T-helper 17 cell (primary cell): ENCODE results near the gene VWA5B1. TPM values are rescaled to one million over a fixed set of nuclear protein-coding genes. Genes with fewer than 3 reads are reported as not detected.
A peak's percentile ranks its signal among the peaks of the same experiment; 100 is the strongest.

ENCODE experiments used
- ATAC-seq: fragments of 150-1000 bp; cut with Tn5 transposase; 2 replicates; pipeline ENCODE4 v1.10.0; 2021; ENCODE audit warnings: mild to moderate bottlenecking, moderate library complexity
- DNase-seq, 3 donors: peaks; one replicate each; pipeline versions ENCODE4 v3.0.0 to v3.0.0-alpha.2; 2020 to 2021
- H3K9me3 ChIP-seq: one replicate; pipeline ENCODE4 v1.7.0; 2013; ENCODE audit warnings: low read length, mild to moderate bottlenecking; ENCODE audit not compliant: control insufficient read depth, poor library complexity, severe bottlenecking
- H3K27ac Mint-ChIP-seq: one replicate; pipeline ENCODE4 v1.8.0; 2022; ENCODE audit warnings: mild to moderate bottlenecking, moderate library complexity, mixed read lengths
- H3K27me3 Mint-ChIP-seq: one replicate; pipeline ENCODE4 v1.8.0; 2022; ENCODE audit warnings: mixed read lengths
- H3K36me3 Mint-ChIP-seq: one replicate; pipeline ENCODE4 v1.8.0; 2022; ENCODE audit warnings: low read depth, mixed read lengths
- H3K4me1 Mint-ChIP-seq: one replicate; pipeline ENCODE4 v1.8.0; 2022; ENCODE audit warnings: mild to moderate bottlenecking, mixed read lengths
- H3K4me3 Mint-ChIP-seq: one replicate; pipeline ENCODE4 v1.8.0; 2022; ENCODE audit warnings: mild to moderate bottlenecking, moderate library complexity, mixed read lengths
- total RNA-seq, 4 donors: library from RNA in 2 of 4; stranded (reverse) in 2 of 4; gene quantifications; one replicate each; pipeline ENCODE4 v1.2.3 and lab custom pipeline; 2022 to 2026

Gene VWA5B1
- total RNA-seq, 2 donors from 2014 or later: 0.13 to 0.15 TPM

DNA sequence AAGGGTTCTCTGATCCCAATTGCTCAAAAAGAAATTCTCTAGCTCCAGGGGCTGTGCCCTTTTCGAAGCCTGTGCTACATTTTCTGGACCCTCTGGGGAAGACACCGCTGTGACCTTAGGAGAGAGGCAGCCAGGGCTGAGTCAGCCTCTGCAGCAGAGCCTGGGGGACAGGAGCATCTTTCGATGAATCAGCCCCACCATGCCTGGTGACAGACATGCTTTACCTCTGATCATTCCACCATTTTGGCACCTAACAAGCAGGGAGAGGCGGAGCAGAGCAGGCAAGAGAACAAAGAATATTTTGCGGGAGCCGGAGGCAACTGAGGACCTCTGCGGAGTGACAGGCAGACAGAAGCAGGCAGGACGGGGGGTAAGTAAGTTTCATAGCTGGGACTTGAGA, 84.9 kb downstream of the VWA5B1 start:
- Mint-ChIP-seq H3K36me3 (peaks cover 5% of the 10 kb centered on the region), H3K27ac (no peak overlapping the region), H3K4me1 (peaks cover 11% of the 10 kb centered on the region), H3K4me3 (no peak overlapping the region), H3K27me3 (peaks cover 60% of the 10 kb centered on the region)
- no peak for DNase-seq
- H3K9me3 ChIP-seq: no peaks in the 10 kb centered on the region
- no peak for ATAC-seq

DNA sequence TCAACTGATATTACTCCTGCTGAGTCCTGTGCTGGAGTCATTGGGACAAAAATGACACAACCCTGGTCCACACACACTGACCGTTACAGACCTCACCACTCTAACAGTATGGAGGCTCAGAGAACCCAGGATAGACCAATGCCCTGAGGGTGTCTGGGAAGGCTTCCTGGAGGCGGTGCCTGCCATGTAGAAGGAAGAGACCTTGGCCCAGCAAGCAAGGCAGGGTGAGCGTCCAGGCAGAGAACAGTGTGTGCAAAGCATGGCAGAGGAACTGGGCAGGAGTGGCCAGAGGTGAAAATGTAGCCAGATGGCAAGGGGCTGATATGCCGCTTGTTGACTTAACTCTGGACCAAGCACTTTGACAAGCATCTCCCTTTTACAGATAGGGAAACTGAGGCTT, 85.5 kb downstream of the VWA5B1 start:
- Mint-ChIP-seq H3K27ac (no peak overlapping the region), H3K4me1 (peaks cover 11% of the 10 kb centered on the region), H3K36me3 (peaks cover 5% of the 10 kb centered on the region), H3K27me3 (peaks cover 59% of the 10 kb centered on the region), H3K4me3 (no peak overlapping the region)
- ATAC-seq: no peak
- no peak for DNase-seq
- H3K9me3 ChIP-seq: no peaks in the 10 kb centered on the region

DNA sequence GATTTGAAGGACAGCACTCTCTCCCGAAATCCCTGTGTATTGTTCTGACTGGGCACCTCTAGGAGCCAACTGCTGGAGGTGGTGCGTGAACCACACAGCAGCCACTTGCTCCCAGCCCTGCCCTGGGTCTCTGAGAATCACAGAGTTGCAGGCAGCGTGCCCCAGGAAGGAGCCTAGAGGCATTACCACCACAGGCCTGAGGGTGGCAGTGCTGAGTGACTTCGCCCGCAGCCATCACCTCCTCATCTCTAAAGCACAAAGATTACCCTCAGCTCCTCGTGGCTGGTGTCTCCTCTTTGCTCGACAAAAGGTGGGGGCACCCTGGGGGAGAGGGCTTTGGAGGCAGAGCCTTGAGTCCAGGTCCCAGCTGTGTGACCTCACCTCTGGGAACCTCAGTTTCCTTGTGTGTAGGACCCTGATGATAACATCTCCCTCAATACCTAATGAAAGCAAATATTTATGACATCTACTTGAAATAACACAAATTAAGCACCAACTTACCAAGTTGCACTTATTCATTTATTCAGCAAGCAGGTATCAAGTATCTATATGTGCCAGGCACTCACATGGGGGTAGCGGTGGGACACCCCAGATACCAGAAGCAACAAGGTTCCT, 86.3 kb downstream of the VWA5B1 start:
- H3K4me3 Mint-ChIP-seq: no peak overlapping the region
- H3K27ac Mint-ChIP-seq: no peak overlapping the region
- ATAC-seq (peak; percentile 83), DNase-seq (peak; percentile 17 to 47 (median 27))
- H3K9me3 ChIP-seq: no peaks in the 10 kb centered on the region
- H3K27me3 Mint-ChIP-seq: peaks cover 51% of the 10 kb centered on the region
- peaks cover 5% of the 10 kb centered on the region for H3K36me3 Mint-ChIP-seq
- peaks cover 9% of the 10 kb centered on the region for H3K4me1 Mint-ChIP-seq

DNA sequence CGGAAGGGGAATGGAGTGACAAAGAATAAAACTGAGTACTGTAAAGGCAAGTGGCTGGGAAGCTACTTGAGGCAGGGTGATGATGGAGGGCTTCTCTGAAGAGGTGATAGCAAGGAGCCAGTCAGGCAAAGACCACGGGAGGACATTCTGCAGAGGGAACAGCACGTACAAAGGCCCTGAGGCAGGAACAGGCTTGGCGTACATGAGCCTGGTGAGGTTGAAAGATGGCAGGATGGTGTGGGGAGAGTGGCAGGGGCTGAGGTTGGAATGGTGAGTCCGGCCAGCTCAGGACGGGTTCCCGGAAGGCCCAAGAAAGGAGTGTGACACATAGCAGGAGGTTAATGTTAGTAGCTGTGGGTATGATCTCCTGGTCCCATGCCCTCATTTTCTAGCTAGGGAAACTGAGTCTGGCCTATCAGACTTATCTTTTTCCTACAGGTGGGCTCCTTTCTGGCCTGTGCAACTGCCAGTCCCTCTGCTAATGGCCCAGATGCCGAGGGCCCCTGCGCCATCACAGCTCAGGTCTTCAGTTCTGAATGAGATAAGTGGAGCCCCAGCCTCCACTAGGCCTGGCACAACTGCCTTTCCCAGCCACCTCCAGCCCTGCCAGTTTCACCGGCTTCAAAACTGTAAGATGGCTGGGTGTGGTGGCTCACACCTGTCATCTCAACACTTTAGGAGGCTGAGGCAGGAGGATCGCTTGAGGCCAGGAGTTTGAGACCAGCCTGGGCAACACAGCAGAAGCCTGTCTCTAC, 87.0 kb downstream of the VWA5B1 start:
- Mint-ChIP-seq H3K27me3 (peaks cover 49% of the 10 kb centered on the region), H3K36me3 (peaks cover 5% of the 10 kb centered on the region), H3K4me3 (no peak overlapping the region), H3K4me1 (peaks cover 9% of the 10 kb centered on the region), H3K27ac (no peak overlapping the region)
- H3K9me3 ChIP-seq: no peaks in the 10 kb centered on the region
- ATAC-seq (no peak), DNase-seq (no peak)

DNA sequence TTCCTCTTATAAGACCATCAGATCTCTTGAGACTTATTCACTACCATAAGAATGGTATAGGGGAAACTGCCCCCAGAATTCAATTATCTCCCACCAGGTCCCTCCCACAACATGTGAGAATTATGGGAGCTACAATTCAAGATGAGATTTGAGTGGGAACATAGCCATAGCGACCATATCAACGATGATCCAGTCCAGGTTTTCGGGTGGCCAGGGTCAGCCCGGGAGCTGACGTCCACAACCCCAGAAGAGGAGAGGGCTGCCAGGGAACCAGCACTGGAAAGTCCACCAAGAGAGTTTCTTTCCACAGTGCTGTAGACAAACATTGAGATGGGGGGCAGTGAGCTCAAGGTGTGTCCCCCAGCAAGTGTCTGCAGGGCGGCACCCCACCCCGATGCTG, 88.4 kb downstream of the VWA5B1 start:
- H3K9me3 ChIP-seq: no peaks in the 10 kb centered on the region
- Mint-ChIP-seq H3K27me3 (peaks cover 63% of the 10 kb centered on the region), H3K27ac (no peak overlapping the region), H3K4me1 (peaks cover 9% of the 10 kb centered on the region), H3K36me3 (peaks cover 3% of the 10 kb centered on the region), H3K4me3 (no peak overlapping the region)
- no peak for DNase-seq
- ATAC-seq: no peak

DNA sequence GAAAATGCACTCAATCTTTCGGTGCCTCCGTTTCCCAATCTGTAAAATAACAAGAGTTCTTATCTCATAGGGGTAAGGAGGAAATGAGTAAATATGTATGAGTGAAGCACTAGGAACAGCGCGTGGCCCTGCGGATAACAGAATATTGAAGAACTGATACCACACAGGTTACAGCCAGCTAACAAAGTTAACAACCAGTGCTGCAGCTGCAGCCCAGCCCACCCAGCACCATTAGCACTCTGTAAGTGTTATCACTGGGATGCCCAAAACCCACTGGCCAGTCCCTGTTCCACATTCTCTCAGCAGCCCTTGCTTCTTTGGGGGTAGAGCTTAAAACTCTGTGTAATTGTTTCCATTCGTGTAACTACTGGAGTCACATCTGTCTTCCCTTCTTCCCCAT, 89.5 kb downstream of the VWA5B1 start:
- Mint-ChIP-seq H3K36me3 (peaks cover 3% of the 10 kb centered on the region), H3K4me1 (peaks cover 9% of the 10 kb centered on the region), H3K4me3 (no peak overlapping the region), H3K27me3 (peaks cover 73% of the 10 kb centered on the region), H3K27ac (no peak overlapping the region)
- H3K9me3 ChIP-seq: no peaks in the 10 kb centered on the region
- ATAC-seq: no peak
- no peak for DNase-seq

DNA sequence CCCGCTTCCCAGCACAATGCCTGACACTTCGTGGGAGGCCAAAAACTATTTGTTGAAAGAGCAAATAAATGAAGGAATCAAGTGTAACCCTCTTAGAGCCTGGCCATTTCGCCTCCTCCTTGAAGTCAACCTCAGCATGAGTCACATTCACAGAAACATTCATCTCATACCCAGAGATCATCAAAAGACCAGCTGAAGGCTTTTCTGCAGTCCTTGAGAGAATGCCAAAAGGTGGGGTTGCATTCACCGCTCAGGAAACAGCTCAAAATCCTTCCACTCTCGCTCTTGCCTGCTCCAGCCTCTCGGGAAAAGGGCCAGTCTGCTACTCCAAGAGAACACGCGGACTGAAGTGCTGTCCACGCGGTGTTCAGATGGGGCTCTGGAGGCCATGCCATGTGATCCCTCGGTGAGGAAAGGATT, 90.0 kb downstream of the VWA5B1 start:
- Mint-ChIP-seq H3K27ac (no peak overlapping the region), H3K36me3 (peaks cover 3% of the 10 kb centered on the region), H3K4me3 (no peak overlapping the region), H3K4me1 (peaks cover 9% of the 10 kb centered on the region), H3K27me3 (peaks cover 73% of the 10 kb centered on the region)
- no peaks in the 10 kb centered on the region for H3K9me3 ChIP-seq
- DNase-seq (no peak), ATAC-seq (no peak)

DNA sequence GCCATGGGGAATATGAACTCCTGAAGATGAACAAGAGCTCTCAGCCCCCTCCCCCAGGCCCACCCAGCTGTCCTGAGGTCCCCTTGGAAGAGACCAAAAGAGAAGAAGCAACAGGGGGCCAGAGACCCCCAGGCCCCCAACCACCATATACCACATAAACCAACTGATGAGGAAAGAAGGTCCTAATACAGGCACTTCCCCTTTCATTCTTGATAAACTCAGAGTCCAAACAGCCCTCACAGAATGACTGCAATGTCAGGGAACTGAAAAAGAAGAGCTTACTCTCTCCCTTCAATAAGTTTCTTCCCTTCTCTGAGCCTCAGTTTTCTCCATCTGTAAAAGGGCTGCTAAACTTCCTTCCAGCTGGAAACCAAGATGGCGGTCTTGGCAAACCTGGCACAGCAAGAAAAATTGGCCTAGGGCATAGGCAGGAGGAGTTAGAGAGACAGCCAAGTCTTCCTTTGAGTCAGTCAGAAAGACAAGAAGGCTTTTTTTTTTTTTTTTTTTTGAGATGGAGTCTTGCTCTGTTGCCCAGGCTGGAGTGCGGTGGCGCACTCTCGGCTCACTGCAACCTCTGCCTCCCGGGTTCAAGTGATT, 90.5 kb downstream of the VWA5B1 start:
- Mint-ChIP-seq H3K4me3 (no peak overlapping the region), H3K4me1 (peaks cover 6% of the 10 kb centered on the region), H3K36me3 (peaks cover 3% of the 10 kb centered on the region), H3K27ac (no peak overlapping the region), H3K27me3 (peaks cover 71% of the 10 kb centered on the region)
- DNase-seq (no peak), ATAC-seq (no peak)
- H3K9me3 ChIP-seq: no peaks in the 10 kb centered on the region

DNA sequence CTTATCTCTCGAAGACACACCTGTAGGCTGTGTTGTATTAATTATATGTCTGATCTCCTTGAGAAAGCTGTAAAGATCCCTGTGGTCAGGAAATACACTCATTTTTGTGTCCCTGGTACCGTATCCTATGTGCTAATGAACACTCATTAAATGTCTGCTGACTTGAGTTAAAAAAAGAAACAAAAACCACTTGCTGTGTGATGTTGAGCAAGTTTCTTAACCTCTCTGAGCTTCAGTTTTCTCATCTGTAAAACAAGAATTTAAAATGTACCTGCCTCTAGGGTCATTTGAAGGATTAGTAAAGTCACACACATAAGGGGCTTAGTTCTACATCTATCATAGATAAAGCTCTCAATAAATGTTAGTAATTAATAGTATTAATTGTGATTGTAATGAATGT, 91.3 kb downstream of the VWA5B1 start:
- ATAC-seq (no peak), DNase-seq (no peak)
- Mint-ChIP-seq H3K36me3 (peaks cover 4% of the 10 kb centered on the region), H3K4me1 (peaks cover 2% of the 10 kb centered on the region), H3K27ac (no peak overlapping the region), H3K4me3 (no peak overlapping the region), H3K27me3 (peaks cover 71% of the 10 kb centered on the region)
- no peaks in the 10 kb centered on the region for H3K9me3 ChIP-seq

DNA sequence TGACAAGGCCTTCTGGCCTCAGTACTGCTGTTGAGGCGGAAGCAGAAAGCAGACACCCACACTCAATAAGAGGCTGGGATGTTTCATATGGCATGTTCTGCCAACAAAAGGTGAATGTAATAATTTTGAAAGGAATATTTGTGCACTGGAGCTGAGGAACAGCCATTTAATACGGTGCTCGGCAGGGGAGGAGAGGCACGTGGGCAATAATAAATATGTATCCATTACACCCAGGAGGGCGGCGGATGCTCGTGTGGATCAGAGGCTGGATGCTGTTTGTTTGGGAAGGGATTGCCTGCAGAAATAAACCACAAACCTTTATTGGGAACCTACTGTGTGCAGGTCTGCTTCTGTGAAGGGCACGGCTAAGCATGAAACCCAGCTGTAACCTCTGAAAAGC, 92.0 kb downstream of the VWA5B1 start:
- peaks cover 73% of the 10 kb centered on the region for H3K27me3 Mint-ChIP-seq
- H3K27ac Mint-ChIP-seq: no peak overlapping the region

DNA sequence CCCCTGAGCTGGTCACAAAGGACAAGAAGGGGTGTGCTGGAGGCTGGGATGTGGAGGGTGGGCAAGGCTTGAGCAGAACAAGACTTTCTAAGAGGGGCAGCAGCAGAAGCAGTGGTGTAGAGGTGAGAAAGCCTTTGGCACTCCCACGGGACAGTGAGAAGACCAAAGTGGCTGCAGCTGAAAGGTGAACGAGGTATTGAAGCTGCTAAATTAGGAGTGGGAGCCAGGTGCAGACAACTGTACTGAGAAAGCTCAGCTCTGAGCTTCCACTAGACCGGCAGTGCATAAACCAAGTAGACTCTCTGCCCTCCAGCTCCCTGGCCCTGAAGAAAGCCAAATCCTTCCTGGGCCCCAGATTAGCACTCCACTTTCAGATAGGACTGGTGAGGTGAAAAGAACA, 93.0 kb downstream of the VWA5B1 start:
- Mint-ChIP-seq H3K27me3 (peaks cover 79% of the 10 kb centered on the region), H3K27ac (no peak overlapping the region), H3K4me1 (no peaks in the 10 kb centered on the region), H3K4me3 (no peak overlapping the region), H3K36me3 (peaks cover 4% of the 10 kb centered on the region)
- DNase-seq (no peak), ATAC-seq (no peak)
- H3K9me3 ChIP-seq: no peaks in the 10 kb centered on the region

More for the DNA sequence above, 92.0 kb downstream of the VWA5B1 start:
- Mint-ChIP-seq H3K36me3 (peaks cover 6% of the 10 kb centered on the region), H3K4me3 (no peak overlapping the region), H3K4me1 (no peaks in the 10 kb centered on the region)
- DNase-seq (no peak), ATAC-seq (no peak)
- H3K9me3 ChIP-seq: no peaks in the 10 kb centered on the region

DNA sequence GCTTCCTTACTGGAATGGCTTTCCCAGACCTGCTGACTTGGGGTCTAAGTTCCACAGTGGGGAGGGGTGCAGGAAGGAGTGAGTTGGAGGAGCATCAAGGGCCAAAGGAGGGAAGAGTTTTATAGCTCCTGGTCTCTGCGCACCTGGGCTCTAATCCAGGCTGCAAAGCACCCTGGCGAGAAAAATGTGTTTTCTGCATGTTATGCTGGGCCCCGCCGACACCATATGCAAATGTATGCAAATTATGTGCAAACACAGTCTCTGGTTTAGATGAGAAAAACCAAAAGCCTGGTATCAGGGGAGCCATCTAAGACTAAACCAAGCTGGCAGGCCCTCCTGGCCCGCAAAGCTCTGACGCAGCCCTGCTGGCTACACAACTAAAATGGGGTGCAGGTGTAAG, 95.0 kb downstream of the VWA5B1 start:
- ATAC-seq: no peak
- Mint-ChIP-seq H3K27me3 (peaks cover 80% of the 10 kb centered on the region), H3K27ac (no peak overlapping the region), H3K4me3 (no peak overlapping the region), H3K4me1 (no peaks in the 10 kb centered on the region), H3K36me3 (peaks cover 3% of the 10 kb centered on the region)
- no peak for DNase-seq
- H3K9me3 ChIP-seq: no peaks in the 10 kb centered on the region

DNA sequence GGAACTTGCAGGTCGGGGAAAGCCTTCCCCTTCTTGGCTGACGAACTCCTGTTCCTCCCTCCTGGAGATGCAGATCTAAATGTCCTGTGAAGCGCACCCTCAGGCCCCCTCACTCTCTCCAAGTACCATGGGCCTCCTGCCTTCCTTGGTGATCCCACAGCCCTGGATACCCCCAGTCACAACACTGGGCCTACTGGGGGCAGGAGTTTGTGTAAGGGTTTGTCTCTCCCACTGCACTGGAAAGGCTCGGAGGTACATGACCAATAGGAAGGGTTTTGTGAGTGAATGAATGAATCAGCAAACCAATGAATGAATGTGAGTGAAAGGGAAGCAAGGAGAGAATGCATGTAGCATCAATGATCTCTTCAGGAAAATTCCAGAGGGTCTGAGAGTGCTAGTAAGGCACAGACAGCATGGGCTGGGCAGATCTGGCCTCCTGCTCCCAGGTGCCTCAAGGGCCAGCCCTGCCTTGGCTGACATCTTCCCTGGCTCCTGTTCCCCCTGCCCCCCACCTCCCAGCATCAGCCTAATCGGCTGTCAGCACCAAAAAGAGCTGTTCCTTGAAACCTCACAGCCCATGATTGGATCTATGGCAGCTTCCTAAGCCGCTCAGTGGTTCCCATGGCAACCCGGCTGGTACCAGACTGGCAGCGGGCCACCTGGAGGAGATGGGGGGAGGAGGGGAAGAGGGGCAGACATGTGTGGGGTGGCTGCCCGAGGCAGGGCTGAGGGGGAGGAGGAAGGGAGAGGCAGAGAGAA, 95.8 kb downstream of the VWA5B1 start:
- H3K27ac Mint-ChIP-seq: no peak overlapping the region

More for the DNA sequence above, 95.8 kb downstream of the VWA5B1 start:
- Mint-ChIP-seq H3K4me3 (no peak overlapping the region), H3K36me3 (peaks cover 3% of the 10 kb centered on the region), H3K27me3 (peaks cover 84% of the 10 kb centered on the region), H3K4me1 (no peaks in the 10 kb centered on the region)
- no peak for ATAC-seq
- no peak for DNase-seq
- H3K9me3 ChIP-seq: no peaks in the 10 kb centered on the region
